K562 (cell line): ENCODE measurements around the gene METTL23. TPM values are rescaled to one million over a fixed set of nuclear protein-coding genes. Genes with fewer than 3 reads are reported as not detected.

ENCODE experiments used
- BACH1 ChIP-seq: fragments of 200-800 bp; sonication (Bioruptor generic); IDR thresholded peaks from 2 replicates; pipeline ENCODE4 v1.6.1; 2016; ENCODE audit warnings: missing genetic modification characterization, missing compliant biosample characterization
- BCOR ChIP-seq: fragments of 450-650 bp; IDR thresholded peaks from 2 replicates; pipeline ENCODE4 v1.6.1; 2016
- CBFA2T3 ChIP-seq: fragments of 450-650 bp; IDR thresholded peaks from 2 replicates; pipeline ENCODE4 v1.6.1; 2017
- CBFB ChIP-seq: sonication (generic); formaldehyde crosslinking; IDR thresholded peaks from 2 replicates; pipeline ENCODE4 v1.4.0; 2020; ENCODE audit warnings: mild to moderate bottlenecking, missing genetic modification reagents
- DACH1 ChIP-seq: fragments of 450-650 bp; IDR thresholded peaks from 2 replicates; pipeline ENCODE4 v1.6.1; 2018; ENCODE audit not compliant: partially characterized antibody
- ELF4 ChIP-seq: fragments of 450-650 bp; formaldehyde crosslinking; IDR thresholded peaks from 2 replicates; pipeline ENCODE4 v1.4.0; 2022; ENCODE audit warnings: missing genetic modification characterization
- FOSL1 ChIP-seq: fragments of 200-800 bp; sonication (Bioruptor generic); conservative IDR thresholded peaks from 2 replicates; pipeline ENCODE4 v1.6.1; 2016; ENCODE audit warnings: missing genetic modification characterization, missing compliant biosample characterization
- NCOR1 ChIP-seq: fragments of 450-650 bp; IDR thresholded peaks from 2 replicates; pipeline ENCODE4 v1.6.1; 2016; ENCODE audit warnings: mild to moderate bottlenecking, moderate library complexity
- NR4A1 ChIP-seq, 2 experiments: fragments of 250-450 bp in 1 of 2; fragments of 450-650 bp in 1 of 2; sonication (Bioruptor Pico) in 1 of 2; IDR thresholded peaks; 2 replicates each; pipeline versions ENCODE4 v1.4.0 to v1.6.1; 2016 to 2020; ENCODE audit warnings: mild to moderate bottlenecking in 2 of 2, missing compliant biosample characterization in 1 of 2, missing genetic modification characterization in 1 of 2, moderate library complexity in 1 of 2
- PHF21A ChIP-seq: fragments of 450-650 bp; IDR thresholded peaks from 2 replicates; pipeline ENCODE4 v1.6.1; 2017; ENCODE audit warnings: low read depth, borderline replicate concordance
- RBM17 ChIP-seq: fragments of 200-400 bp; formaldehyde crosslinking; IDR thresholded peaks from 2 replicates; pipeline ENCODE4 v1.6.1; 2017; ENCODE audit warnings: low read depth, mild to moderate bottlenecking, low read length, borderline replicate concordance
- SLC30A9 ChIP-seq: fragments of 250-450 bp; sonication (Bioruptor Pico); IDR thresholded peaks from 2 replicates; pipeline ENCODE4 v1.8.0; 2022; ENCODE audit warnings: mild to moderate bottlenecking, moderate library complexity
- SOX6 ChIP-seq: fragments of 450-650 bp; IDR thresholded peaks from 2 replicates; pipeline ENCODE4 v1.6.1; 2014; ENCODE audit warnings: mild to moderate bottlenecking
- SRSF3 ChIP-seq: fragments of 200-400 bp; formaldehyde crosslinking; IDR thresholded peaks from 2 replicates; pipeline ENCODE4 v1.6.1; 2016; ENCODE audit warnings: mild to moderate bottlenecking, low read length, moderate library complexity; ENCODE audit not compliant: insufficient read depth
- YY1 ChIP-seq, 3 experiments: IDR thresholded peaks; 2 replicates each; pipeline ENCODE4 v1.6.1; 2011; ENCODE audit warnings: low read length in 2 of 3, mild to moderate bottlenecking in 2 of 3, moderate library complexity in 2 of 3, borderline replicate concordance in 1 of 3, control low read depth in 1 of 3, low read depth in 1 of 3; ENCODE audit not compliant: insufficient read depth in 3 of 3, insufficient replicate concordance in 2 of 3, control insufficient read depth in 1 of 3, insufficient read length in 1 of 3; ENCODE audit errors: extremely low read depth in 1 of 3
- ZNF561 ChIP-seq: fragments of 450-650 bp; formaldehyde crosslinking; conservative IDR thresholded peaks from 2 replicates; pipeline ENCODE4 v1.4.0; 2020; ENCODE audit warnings: mild to moderate bottlenecking, moderate library complexity
- ZNF75A ChIP-seq: fragments of 450-650 bp; formaldehyde crosslinking; IDR thresholded peaks from 2 replicates; pipeline ENCODE4 v1.4.0; 2020; ENCODE audit warnings: mild to moderate bottlenecking
- polyA plus RNA-seq, 8 experiments: library from polyadenylated mRNA; depleted of rRNA in 4 of 8; stranded (reverse) in 5 of 8; unstranded in 3 of 8; fragments of >200 nt; fragmentation: Nextera tagmentation in 2 of 8; fragmentation: Illumina TruSeq in 1 of 8; extraction: Ambion mirVana in 2 of 8; extraction: Trizol in 1 of 8; gene quantifications; 2 replicates each; pipeline versions ENCODE4 v1.2.1 to v1.2.3, GENCODE V29; 2011 to 2014; ENCODE audit warnings: inconsistent platforms in 1 of 8, missing spikeins in 1 of 8
- total RNA-seq, 7 experiments: library from RNA; depleted of rRNA in 6 of 7; stranded (reverse); fragments of >200 nt in 6 of 7; fragmentation: Illumina TruSeq in 2 of 7; extraction: Trizol in 2 of 7; gene quantifications; 2 replicates each; pipeline versions ENCODE4 v1.2.1 to v1.2.3, GENCODE V29; 2011 to 2021; ENCODE audit warnings: low replicate concordance in 1 of 7
- TF ChIP-seq, protein P1 (sequence below): fragments of 450-650 bp; IDR thresholded peaks from 2 replicates; pipeline ENCODE4 v1.6.1; 2014; ENCODE audit warnings: low read depth, mild to moderate bottlenecking, moderate library complexity, borderline replicate concordance
- TF ChIP-seq, protein P2 (sequence below): fragments of 450-650 bp; IDR thresholded peaks from 2 replicates; pipeline ENCODE4 v1.6.1; 2017; ENCODE audit warnings: mild to moderate bottlenecking, moderate library complexity
- TF ChIP-seq, protein P3 (sequence below): fragments of 200-400 bp; formaldehyde crosslinking; IDR thresholded peaks from 2 replicates; pipeline ENCODE4 v1.6.1; 2017; ENCODE audit warnings: mild to moderate bottlenecking, low read depth, low read length, moderate library complexity
- TF ChIP-seq, protein P4 (sequence below), 2 experiments: IDR thresholded peaks; 2 replicates each; pipeline ENCODE4 v1.6.1; 2011; ENCODE audit warnings: borderline replicate concordance in 1 of 2, control low read depth in 1 of 2, low read depth in 1 of 2, low read length in 1 of 2, mild to moderate bottlenecking in 1 of 2, mixed read lengths in 1 of 2, moderate library complexity in 1 of 2; ENCODE audit not compliant: insufficient read depth in 1 of 2, insufficient read length in 1 of 2, poor library complexity in 1 of 2, severe bottlenecking in 1 of 2; ENCODE audit errors: extremely low read depth in 1 of 2

Gene METTL23
- total and polyA plus RNA-seq, 9 of the 15 experiments (the other 6 are each of a cell fraction or from before 2014, with no cell fraction given) = 29.4 to 67.3 (median 41.6) TPM

DNA sequence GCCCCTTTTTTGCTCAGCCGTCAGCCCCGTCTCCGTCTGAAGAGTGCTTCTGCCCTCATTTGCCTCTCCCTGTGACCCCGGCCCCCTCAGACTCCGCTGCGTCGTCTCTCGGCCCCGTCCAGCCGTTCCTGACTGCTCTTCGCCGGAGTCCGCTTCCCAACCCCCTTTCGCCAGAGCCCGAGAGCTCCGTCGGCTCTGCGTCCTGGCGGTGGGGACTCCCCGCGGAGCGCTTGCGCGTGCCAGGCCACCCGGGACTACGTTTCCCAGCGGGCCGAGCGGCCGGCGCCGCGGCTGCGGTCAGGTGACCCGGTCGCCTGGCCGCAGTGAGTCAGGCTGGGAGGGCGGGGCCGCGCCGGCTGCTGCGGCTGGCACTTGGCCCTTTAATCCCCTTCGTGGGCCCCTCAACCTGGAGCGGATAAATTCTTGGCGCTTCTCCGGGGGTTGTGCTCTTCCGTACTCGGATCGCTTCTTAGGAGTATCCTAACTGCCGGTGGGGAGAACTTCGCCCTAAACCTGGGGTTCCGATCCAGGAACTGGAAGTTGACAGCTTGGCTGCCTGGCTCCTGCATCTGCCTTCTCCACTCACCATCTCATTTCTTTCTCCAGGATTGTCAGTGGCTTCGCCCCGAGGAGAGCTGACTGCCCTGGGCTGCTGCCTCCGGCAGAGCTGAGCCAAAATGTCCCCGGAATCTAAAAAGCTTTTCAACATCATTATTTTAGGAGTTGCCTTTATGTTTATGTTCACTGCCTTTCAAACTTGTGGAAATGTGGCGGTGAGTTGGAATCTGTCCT is 11.2 kb downstream of the METTL23 start, which contains the start of gene MFSD11 (continued):
- peak in 2 of 3 experiments; percentile 58 to 61 for TF ChIP-seq YY1 (IDR thresholded peaks at IDR 0.05; ENCODE audit: borderline replicate concordance in 1 of 3, control insufficient read depth in 1 of 3, extremely low read depth in 1 of 3, insufficient read depth in 3 of 3, insufficient read length in 1 of 3, insufficient replicate concordance in 2 of 3, low read depth in 1 of 3, low read length in 2 of 3)
- TF ChIP-seq, protein P1, sequence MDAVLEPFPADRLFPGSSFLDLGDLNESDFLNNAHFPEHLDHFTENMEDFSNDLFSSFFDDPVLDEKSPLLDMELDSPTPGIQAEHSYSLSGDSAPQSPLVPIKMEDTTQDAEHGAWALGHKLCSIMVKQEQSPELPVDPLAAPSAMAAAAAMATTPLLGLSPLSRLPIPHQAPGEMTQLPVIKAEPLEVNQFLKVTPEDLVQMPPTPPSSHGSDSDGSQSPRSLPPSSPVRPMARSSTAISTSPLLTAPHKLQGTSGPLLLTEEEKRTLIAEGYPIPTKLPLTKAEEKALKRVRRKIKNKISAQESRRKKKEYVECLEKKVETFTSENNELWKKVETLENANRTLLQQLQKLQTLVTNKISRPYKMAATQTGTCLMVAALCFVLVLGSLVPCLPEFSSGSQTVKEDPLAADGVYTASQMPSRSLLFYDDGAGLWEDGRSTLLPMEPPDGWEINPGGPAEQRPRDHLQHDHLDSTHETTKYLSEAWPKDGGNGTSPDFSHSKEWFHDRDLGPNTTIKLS = peak; percentile 78
- no peak for TF ChIP-seq SLC30A9 (CRISPR knock-in tag)
- no peak for TF ChIP-seq PHF21A
- TF ChIP-seq, protein P2, sequence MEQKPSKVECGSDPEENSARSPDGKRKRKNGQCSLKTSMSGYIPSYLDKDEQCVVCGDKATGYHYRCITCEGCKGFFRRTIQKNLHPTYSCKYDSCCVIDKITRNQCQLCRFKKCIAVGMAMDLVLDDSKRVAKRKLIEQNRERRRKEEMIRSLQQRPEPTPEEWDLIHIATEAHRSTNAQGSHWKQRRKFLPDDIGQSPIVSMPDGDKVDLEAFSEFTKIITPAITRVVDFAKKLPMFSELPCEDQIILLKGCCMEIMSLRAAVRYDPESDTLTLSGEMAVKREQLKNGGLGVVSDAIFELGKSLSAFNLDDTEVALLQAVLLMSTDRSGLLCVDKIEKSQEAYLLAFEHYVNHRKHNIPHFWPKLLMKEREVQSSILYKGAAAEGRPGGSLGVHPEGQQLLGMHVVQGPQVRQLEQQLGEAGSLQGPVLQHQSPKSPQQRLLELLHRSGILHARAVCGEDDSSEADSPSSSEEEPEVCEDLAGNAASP = no peak
- peak; percentile 73; the same call in 1 of the 2 replicates for TF ChIP-seq CBFB
- TF ChIP-seq FOSL1 (tag) = peak; percentile 98
- TF ChIP-seq ELF4 = 0 out of 2 replicates have a peak, but pooled peaks have one; percentile 9
- TF ChIP-seq NR4A1 (CRISPR knock-in tag; IDR thresholded peaks at IDR 0.05) = no peak
- peak; percentile 19; the same call in 1 of the 2 replicates for TF ChIP-seq NR4A1 (tag; IDR thresholded peaks at IDR 0.05)
- no peak for TF ChIP-seq SRSF3
- TF ChIP-seq NCOR1 = peak; percentile 62; the same call in 1 of the 2 replicates
- no peak for TF ChIP-seq RBM17
- TF ChIP-seq DACH1 = peak; percentile 37
- TF ChIP-seq BACH1 (tag) = no peak
- TF ChIP-seq ZNF561 (CRISPR knock-in tag) = no peak
- no peak for TF ChIP-seq ZNF75A (CRISPR knock-in tag)
- peak; percentile 24; the same call in 1 of the 2 replicates for TF ChIP-seq CBFA2T3
- TF ChIP-seq, protein P3, sequence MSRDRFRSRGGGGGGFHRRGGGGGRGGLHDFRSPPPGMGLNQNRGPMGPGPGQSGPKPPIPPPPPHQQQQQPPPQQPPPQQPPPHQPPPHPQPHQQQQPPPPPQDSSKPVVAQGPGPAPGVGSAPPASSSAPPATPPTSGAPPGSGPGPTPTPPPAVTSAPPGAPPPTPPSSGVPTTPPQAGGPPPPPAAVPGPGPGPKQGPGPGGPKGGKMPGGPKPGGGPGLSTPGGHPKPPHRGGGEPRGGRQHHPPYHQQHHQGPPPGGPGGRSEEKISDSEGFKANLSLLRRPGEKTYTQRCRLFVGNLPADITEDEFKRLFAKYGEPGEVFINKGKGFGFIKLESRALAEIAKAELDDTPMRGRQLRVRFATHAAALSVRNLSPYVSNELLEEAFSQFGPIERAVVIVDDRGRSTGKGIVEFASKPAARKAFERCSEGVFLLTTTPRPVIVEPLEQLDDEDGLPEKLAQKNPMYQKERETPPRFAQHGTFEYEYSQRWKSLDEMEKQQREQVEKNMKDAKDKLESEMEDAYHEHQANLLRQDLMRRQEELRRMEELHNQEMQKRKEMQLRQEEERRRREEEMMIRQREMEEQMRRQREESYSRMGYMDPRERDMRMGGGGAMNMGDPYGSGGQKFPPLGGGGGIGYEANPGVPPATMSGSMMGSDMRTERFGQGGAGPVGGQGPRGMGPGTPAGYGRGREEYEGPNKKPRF = no peak
- peak; percentile 12; the same call in 1 of the 2 replicates for TF ChIP-seq BCOR
- TF ChIP-seq, protein P4, sequence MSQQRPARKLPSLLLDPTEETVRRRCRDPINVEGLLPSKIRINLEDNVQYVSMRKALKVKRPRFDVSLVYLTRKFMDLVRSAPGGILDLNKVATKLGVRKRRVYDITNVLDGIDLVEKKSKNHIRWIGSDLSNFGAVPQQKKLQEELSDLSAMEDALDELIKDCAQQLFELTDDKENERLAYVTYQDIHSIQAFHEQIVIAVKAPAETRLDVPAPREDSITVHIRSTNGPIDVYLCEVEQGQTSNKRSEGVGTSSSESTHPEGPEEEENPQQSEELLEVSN (IDR thresholded peaks at IDR 0.05; ENCODE audit: borderline replicate concordance in 1 of 2, extremely low read depth in 1 of 2, insufficient read depth in 1 of 2, insufficient read length in 1 of 2, low read depth in 1 of 2, low read length in 1 of 2, poor library complexity in 1 of 2, severe bottlenecking in 1 of 2) = peak; percentile 56 to 72
- TF ChIP-seq SOX6 = peak; percentile 12; the same call in 1 of the 2 replicates
